ENCODE measurements around the gene ZSWIM7.

DNA sequence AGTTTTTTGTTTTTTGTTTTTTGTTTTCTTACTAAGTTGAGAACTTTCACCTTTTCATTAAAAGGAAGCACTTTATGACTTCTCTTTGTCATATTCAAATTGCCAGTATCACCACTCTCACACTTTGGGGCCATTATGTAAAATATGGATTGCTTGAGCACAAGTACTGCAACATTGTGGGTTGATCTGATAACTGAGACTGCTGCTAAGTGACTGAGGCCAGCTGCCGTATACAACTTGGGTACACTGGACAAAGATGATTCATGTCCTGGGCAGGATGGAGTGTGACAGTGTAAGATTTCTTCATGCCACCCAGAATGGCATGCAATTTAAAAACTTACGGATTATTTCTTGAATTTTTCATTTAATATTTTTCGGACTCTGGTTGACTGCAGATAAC, 7.9 kb upstream of the ZSWIM7 start:
- TF ChIP-seq CTCF (conservative IDR thresholded peaks at IDR 0.05; ENCODE audit: low read length) (no peak), EZH2phosphoT487 (IDR thresholded peaks at IDR 0.05; ENCODE audit: borderline replicate concordance, low read depth, low read length) (no peak)
